ENCODE data around the gene GALNT1.

Gene GALNT1

DNA sequence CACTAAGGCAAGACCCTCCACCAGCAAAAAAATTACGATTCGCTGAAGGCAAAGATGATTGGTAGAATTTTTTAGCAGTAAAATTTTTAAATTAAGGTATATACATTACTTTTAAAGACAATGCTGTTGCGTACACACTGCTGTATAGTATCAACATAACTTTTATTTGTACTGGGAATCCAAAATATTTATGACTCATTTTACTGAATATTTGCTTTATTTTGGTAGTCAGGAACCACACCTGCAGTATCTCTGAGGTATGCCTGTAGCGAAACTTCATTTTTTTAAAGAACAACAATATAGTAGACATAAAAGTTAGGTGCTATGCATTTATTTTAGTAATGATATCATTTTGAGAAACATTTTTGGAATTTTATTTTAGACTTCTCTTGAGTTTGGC is 57.8 kb downstream of the GALNT1 start:
- no peak for DNase-seq (ENCODE audit: low read depth)
- H3K4me3 ChIP-seq (replicated peaks; ENCODE audit: low read depth, low read length): no peak overlapping the region
- TF ChIP-seq, protein P1, sequence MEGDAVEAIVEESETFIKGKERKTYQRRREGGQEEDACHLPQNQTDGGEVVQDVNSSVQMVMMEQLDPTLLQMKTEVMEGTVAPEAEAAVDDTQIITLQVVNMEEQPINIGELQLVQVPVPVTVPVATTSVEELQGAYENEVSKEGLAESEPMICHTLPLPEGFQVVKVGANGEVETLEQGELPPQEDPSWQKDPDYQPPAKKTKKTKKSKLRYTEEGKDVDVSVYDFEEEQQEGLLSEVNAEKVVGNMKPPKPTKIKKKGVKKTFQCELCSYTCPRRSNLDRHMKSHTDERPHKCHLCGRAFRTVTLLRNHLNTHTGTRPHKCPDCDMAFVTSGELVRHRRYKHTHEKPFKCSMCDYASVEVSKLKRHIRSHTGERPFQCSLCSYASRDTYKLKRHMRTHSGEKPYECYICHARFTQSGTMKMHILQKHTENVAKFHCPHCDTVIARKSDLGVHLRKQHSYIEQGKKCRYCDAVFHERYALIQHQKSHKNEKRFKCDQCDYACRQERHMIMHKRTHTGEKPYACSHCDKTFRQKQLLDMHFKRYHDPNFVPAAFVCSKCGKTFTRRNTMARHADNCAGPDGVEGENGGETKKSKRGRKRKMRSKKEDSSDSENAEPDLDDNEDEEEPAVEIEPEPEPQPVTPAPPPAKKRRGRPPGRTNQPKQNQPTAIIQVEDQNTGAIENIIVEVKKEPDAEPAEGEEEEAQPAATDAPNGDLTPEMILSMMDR (IDR thresholded peaks at IDR 0.05; ENCODE audit: low read length, missing control alignments): no peak

DNA sequence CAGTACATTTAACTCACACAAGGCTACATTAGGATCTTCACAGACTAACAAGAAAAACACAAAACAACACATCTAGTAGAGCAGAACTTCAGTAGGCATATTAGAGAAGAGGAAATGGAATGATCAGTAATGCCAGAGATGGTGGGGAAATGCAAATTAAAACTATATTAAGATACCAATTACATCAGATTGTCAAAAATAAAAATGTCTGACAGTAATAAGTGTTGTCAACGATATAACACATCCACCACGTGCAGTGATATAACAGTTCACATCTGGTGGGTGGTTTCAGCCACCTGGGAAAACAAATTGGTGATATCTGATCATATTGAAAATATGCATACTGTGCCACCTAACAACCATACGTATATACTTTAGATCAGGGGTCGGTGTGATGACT is 59.9 kb downstream of the GALNT1 start:
- DNase-seq (ENCODE audit: low read depth): no peak
- no peak overlapping the region for H3K4me3 ChIP-seq (replicated peaks; ENCODE audit: low read depth, low read length)
- TF ChIP-seq, protein P1 (IDR thresholded peaks at IDR 0.05; ENCODE audit: low read length, missing control alignments): no peak

DNA sequence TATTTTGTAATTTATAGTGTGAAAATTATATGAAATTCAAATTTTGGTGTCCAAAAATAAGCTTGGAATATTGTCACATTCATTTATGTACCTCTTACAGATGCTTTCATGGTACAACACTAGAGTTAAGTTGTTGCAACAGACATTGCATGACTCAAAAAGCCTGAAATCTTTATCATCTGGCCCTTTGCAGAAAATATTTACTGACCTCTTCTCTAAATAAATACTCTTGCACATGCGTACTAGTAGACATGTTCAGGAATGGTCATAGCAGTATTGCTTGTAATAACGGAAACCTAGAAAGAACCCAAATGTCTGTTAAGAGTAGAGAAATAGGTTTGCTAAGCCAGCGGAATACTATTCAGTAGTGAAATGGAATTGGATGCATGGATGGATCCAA is 60.4 kb downstream of the GALNT1 start:
- no peak overlapping the region for H3K4me3 ChIP-seq (replicated peaks; ENCODE audit: low read depth, low read length)
- TF ChIP-seq, protein P1 (IDR thresholded peaks at IDR 0.05; ENCODE audit: low read length, missing control alignments): no peak
- peak; percentile 21 for DNase-seq (ENCODE audit: low read depth)

DNA sequence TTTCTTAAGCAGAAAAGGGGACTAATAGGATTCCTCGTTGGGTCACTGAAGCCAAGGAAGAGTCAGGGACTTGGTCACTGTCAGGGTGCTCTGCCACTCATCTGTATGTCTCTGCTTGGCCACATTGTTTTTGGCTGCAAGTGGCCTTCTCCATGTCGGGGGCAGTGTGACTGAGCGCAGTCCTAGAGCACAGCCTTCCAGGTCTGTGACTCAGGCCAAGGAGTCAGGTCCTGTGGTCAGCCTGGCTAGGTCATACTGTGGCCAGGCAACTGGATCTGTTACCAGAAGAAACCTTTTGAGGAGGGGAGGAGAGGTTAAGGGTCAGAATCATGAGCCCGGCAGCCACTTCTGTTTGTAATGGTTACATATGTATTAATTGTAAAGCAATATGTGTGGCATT is 61.3 kb downstream of the GALNT1 start:
- TF ChIP-seq, protein P1 (IDR thresholded peaks at IDR 0.05; ENCODE audit: low read length, missing control alignments): no peak
- no peak for DNase-seq (ENCODE audit: low read depth)
- no peak overlapping the region for H3K4me3 ChIP-seq (replicated peaks; ENCODE audit: low read depth, low read length)

DNA sequence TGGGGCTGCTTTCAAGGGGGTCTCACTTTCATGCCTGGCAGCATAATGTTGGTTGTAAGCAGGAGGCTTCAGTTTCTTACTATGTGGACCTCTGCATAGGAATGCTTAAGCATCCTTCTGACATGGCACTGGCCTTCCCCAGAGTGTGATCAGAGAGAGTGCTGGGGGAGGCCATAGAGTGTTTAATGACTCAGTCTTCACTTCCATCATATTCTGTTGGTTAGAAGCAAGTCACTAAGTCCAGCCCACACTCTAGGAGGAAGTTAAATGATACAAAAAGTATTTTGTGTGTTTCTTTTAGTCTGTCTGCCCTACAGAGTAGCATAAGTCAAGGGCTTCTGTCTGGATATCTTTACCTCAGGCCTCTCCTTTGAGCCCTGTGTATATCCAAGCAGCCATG is 64.9 kb downstream of the GALNT1 start:
- TF ChIP-seq, protein P1 (IDR thresholded peaks at IDR 0.05; ENCODE audit: low read length, missing control alignments): no peak
- DNase-seq (ENCODE audit: low read depth): no peak
- H3K4me3 ChIP-seq (replicated peaks; ENCODE audit: low read depth, low read length): no peak overlapping the region

DNA sequence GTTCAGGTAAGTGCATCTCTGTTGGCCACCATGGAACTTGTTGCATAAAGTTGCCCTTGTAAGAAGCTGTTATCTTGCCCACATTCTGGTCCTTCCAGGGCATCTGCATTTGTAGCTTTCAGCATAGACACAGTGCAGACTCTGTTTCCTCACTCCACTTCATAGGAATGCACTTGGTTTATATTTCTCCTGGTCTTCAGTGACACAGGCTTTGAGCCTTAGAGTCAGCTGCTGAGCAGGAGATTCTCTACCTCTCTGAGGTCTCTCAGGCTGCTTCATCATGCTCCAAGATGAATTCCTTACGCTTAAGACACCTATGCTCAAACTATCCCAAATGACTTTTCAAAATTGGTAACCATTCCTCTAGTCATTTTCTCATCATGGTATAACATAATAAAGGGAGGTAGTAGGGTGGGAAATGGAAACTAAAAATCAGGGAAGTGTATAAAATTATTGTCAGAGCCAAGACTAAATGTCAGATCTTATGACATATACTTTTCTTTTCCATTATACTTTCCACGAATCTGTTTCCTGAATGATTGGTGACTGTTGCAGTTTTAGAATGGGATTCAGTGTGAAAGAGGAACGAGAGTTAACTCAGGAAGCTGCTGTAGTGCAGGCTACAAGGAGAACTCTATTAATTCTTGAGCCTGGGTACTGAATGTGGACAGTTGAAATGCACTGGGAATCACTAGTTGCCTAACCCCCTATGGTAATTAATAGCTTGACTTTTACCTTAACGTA is 72.0 kb downstream of the GALNT1 start:
- no peak overlapping the region for H3K4me3 ChIP-seq (replicated peaks; ENCODE audit: low read depth, low read length)
- no peak for DNase-seq (ENCODE audit: low read depth)
- TF ChIP-seq, protein P1 (IDR thresholded peaks at IDR 0.05; ENCODE audit: low read length, missing control alignments): no peak

DNA sequence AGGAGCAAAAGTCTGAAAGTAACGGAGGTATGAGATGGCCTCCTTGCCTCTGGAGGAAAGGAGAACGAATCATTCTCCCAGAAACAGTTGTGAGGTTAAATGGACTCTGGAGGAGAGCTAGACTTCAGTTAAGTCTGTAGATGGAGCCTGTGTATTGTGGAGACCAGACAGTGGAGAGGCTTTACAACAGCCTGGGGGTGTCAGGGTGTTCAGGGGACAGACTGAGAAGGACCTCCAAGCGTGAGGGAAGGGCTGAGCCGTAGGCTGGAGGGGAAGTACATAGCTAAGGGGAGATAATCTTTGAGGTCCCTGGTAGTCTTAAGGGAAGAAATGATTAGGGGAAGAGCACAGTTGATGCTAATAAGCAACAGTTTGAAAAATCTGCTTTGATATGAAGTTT is 76.6 kb downstream of the GALNT1 start:
- DNase-seq (ENCODE audit: low read depth): no peak
- no peak overlapping the region for H3K4me3 ChIP-seq (replicated peaks; ENCODE audit: low read depth, low read length)
- TF ChIP-seq, protein P1 (IDR thresholded peaks at IDR 0.05; ENCODE audit: low read length, missing control alignments): no peak
